HG03469 (cell line): ENCODE data around the gene RAX2.
A peak's percentile ranks its signal among the peaks of the same experiment; 100 is the strongest.
"Not testable (repeated sequence)": the region's sequence is repeated elsewhere in the genome, so short reads cannot be mapped to it uniquely, and the experiment has no call there.

Experiments used
- ATAC-seq: cut with Tn5 transposase; IDR thresholded peaks from one replicate; pipeline ENCODE4 v1.9.1; 2021; ENCODE audit warnings: mild to moderate bottlenecking, moderate library complexity, moderate number of reproducible peaks; ENCODE audit not compliant: unreplicated experiment

Gene RAX2

GRCh38 chr19:3778899-3779723, 7.1 kb upstream of the RAX2 start:
- no peak for ATAC-seq

GRCh38 chr19:3778104-3778867, 6.3 kb upstream of the RAX2 start:
- ATAC-seq = no peak

GRCh38 chr19:3776479-3777040, 4.5 kb upstream of the RAX2 start:
- ATAC-seq = no peak

DNA sequence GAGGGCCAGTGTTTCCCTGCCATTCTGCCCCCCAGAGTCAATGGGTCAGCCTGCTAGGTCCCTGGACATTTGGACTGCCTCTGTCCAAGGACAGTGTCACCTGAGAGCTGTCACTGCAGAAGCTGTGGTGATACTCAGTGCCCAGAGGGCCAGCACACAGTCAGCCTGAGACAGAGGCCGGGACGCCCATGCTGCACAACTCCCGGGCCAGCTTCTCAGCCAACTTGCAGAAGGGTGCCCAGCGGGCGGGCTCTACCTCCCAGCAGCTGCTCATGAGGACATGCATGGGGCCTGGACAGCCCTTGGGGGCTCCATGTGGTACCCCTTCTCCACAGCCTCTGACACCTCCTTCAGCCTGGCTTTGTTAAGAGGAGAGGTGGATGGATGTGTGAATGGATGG, 3.8 kb upstream of the RAX2 start:
- ATAC-seq = no peak

GRCh38 chr19:3775374-3775711, 3.3 kb upstream of the RAX2 start:
- ATAC-seq = no peak

GRCh38 chr19:3774621-3775373, 2.8 kb upstream of the RAX2 start:
- no peak for ATAC-seq

DNA sequence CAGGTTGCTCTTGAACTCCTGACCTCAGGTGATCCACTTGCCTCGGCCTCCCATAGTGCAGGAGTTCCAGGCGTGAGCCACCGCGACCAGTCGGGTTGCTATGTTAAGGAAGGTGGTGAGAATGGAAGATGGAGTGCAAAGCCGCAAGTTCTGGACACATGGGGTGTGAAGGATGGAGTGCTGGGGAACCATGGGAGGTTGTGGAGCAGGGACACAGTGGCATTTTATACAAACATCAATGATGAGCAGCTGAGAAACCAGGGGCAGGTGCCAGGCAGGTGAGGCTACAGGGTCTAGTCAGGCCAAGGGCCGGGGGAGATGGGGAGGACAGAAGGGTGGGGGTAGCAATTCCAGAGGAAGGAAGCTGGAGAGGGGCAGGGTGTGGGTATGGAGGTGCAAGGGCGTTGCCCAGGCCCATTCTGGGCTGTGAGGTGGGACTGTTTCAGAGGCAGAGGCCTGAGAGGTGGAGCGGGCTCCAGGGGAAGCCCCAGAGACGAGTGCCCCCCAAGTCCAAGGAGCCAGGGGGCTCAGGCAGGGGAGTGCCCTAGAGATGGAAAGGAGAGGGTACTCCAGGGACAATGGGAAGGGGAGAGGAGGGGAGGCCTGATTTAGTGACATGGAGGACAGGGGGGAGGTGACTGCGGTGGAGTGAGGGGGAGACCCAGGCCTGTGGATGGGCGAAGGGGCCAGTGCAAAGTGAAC, 1.9 kb upstream of the RAX2 start:
- ATAC-seq = no peak

- no peak for ATAC-seq
Measured at GRCh38 chr19:3771000-3771905, 775 bp downstream of the RAX2 start.

GRCh38 chr19:3770136-3770999, 1.7 kb downstream of the RAX2 start:
- ATAC-seq = no peak

DNA sequence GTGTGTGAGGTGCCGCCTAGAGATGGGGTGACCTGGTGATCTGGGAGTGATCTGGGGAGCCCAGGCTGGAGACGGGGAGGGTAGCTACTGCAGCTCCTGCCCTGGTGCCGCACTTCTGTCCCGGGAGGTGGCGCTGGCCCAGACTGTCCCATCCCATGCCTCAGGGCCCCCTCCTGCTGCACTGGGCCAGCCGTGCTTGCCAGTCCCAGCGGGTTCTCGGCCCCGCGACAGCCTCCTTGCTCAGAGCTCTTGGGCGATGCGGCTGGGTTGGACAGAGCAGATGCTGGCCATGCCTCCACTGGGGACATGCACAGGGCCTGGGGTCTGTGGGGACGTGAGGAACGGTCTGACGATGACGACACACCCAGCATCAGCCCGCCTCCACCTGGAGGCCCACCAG, 2.5 kb downstream of the RAX2 start:
- ATAC-seq = no peak

DNA sequence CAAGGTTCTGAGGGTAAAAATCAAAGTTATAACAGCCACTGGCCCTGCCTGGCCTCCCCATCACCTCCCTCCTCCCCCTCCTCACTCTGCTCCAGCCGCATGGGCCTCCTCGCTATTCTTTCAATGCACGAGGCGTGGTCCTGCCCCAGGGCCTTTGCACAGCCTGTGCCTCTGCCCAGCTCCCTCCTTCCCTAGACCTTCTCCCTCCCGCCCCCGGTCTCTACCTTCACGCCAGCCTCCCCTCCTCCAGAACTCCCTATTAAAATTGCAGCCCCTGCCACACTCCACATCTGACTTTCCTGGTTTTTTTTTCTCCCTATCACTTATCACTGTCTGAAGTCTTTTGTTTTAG, 3.3 kb downstream of the RAX2 start:
- ATAC-seq = no peak

DNA sequence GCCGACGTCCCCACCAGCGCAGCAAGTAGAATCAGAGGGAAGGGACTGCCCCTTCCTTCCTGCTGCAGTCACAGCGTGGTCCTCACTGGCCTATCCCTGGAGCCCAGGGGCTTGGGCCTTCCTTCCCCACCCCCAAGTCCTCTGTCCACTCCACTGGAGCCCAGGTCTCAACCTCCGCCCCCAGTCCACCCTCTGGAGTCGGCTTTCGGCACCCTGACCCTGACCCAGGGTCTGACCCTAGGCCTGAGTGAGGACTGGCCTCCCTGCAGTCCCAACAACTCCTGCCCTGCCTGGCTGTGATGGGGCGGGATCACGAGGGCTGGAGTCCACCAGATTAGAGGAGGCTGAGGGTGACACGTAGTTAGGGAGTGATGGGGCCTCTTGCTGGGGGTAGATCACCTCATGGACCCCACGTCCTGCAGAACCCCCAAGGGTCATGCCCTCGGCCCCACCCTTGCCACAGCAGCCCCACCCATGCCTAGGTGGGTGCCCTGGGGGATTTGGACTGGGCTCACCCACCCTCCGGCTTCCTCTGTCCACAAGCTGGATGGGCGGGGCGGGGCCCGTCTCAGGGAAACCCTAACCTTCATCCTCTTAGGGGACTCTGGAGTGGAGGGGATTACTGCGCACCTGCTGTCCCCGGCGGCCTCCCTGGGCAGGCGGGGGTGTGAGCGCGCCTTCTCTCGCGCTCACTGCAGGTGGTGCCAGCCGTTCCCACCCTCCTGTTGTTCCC, 3.8 kb downstream of the RAX2 start:
- no peak for ATAC-seq

DNA sequence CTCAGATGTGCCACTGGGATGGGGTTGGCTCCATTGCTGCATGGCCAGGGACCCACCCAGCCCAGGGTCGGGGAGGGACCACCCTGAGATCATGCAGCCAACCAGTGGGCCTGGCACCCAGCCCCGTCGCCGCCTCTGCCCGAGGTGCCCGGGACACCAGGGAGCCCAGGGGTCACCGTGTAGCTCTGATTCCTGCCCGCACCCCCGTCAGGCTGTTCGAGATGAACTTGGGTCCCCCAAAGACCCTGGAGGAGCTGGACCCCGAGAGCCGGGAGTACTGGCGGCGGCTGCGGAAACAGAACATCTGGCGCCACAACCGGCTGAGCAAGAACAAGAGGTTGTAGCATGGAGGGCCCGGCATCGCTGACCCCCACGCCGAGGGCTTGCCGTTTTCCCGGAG, 5.0 kb downstream of the RAX2 start:
- ATAC-seq = no peak

- ATAC-seq = no peak
Measured at GRCh38 chr19:3766520-3766919, 5.5 kb downstream of the RAX2 start.

DNA sequence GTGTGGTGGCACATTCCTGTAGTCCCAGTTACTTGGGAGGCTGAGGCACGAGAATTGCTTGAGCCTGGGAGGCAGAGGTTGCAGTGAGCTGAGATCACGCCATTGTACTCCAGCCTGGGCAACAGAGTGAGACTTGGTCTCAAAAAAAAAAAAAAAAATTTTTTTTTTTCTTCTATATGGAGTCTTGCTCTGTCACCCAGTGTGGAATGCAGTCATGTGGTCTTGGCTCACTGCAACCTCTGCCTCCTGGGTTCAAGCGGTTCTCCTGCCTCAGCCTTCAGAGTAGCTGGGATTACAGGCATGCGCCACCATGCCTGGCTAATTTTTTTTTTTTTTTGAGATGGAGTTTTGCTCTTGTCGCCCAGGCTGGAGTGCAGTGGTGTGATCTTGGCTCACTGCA, 6.3 kb downstream of the RAX2 start:
- ATAC-seq = not testable (repeated sequence)

DNA sequence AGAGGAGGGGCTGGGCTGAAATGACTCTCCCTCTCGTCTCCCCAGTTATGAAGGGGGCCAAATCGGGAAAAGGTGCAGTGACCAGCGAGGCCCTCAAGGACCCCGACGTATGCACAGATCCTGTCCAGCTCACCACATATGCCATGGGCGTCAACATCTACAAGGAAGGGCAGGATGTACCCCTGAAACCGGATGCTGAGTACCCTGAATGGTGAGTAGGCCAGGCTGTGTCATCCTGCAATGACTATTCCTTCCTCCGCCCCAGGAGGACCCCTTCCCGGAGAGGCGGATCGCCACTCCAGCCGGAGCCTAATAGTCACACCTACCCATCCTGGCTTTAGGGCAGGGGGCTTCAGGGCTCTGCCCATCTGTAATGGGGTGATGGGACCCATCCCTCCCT, 6.9 kb downstream of the RAX2 start:
- ATAC-seq = no peak

GRCh38 chr19:3762501-3763459, 9.2 kb downstream of the RAX2 start, which contains the start of gene MRPL54:
Gene MRPL54, plus strand, starts transcription at chr19:3762682. Its CDS starts 19 bp downstream, at chr19:3762701.
- ATAC-seq = peak; percentile 56
